Adrenal gland (tissue), 12 donors: ENCODE data around the gene TRAF7. TPM values are rescaled to one million over a fixed set of nuclear protein-coding genes. Genes with fewer than 3 reads are reported as not detected.

Source experiments
- DNase-seq, 7 donors: peaks; one replicate each; pipeline ENCODE4 v3.0.0-alpha.2; 2019 to 2020
- H3K27ac ChIP-seq, 5 donors: fragments of 200-600 bp; sonication (generic) in 4 of 5; 1 replicate in 3 of 5; 2 replicates in 2 of 5; pipeline versions ENCODE4 v1.5.1 to v1.8.0; 2016 to 2020; ENCODE audit warnings: mild to moderate bottlenecking in 1 of 5
- H3K27me3 ChIP-seq: fragments of 200-600 bp; 2 replicates; pipeline ENCODE4 v1.8.0; 2021
- H3K36me3 ChIP-seq, 2 donors: fragments of 200-600 bp; replicated peaks in 1 of 2; 1 replicate in 1 of 2; 2 replicates in 1 of 2; pipeline versions ENCODE4 v1.5.1 to v1.8.0; 2018 to 2022
- H3K4me1 ChIP-seq, 2 donors: fragments of 200-600 bp; replicated peaks in 1 of 2; 1 replicate in 1 of 2; 2 replicates in 1 of 2; pipeline versions ENCODE4 v1.5.1 to v1.8.0; 2018 to 2021
- H3K4me3 ChIP-seq, 4 donors: fragments of 200-600 bp; sonication (generic) in 3 of 4; one replicate each; pipeline ENCODE4 v1.5.1; 2016 to 2018
- H3K9me3 ChIP-seq, 3 donors: fragments of 200-600 bp; sonication (generic) in 1 of 3; replicated peaks in 1 of 3; 1 replicate in 2 of 3; 2 replicates in 1 of 3; pipeline versions ENCODE4 v1.5.1 to v1.8.0; 2016 to 2021
- CTCF ChIP-seq, 6 experiments: fragments of 450-650 bp in 4 of 6; fragments of 200-600 bp in 2 of 6; sonication (generic) in 1 of 6; IDR thresholded peaks; 1 replicate in 5 of 6; 2 replicates in 1 of 6; pipeline versions ENCODE4 v1.5.1 to v1.8.0; 2016 to 2021; ENCODE audit warnings: antibody characterized with exemption in 6 of 6, mild to moderate bottlenecking in 2 of 6, moderate library complexity in 1 of 6
- POLR2A ChIP-seq, 2 donors: fragments of 450-650 bp; IDR thresholded peaks; one replicate each; pipeline ENCODE4 v1.6.1; 2017; ENCODE audit warnings: antibody characterized with exemption in 2 of 2, mild to moderate bottlenecking in 2 of 2, moderate library complexity in 1 of 2
- WGBS, 4 donors: extraction: QIAGEN DNeasy Blood & Tissue Kit in 2 of 4; methylation state at CpG; one replicate each; pipeline versions ENCODE4 v1.1.5 to v1.1.7; 2013 to 2017; 5-methylcytosine and 5-hydroxymethylcytosine counted together
- intact Hi-C, 2 donors: fragments of 100-400 bp; cut with DNase I; formaldehyde crosslinking; loops; one replicate each; pipeline versions ENCODE4 v1.14.1 to v1.15.0; 2022 to 2023
- polyA plus RNA-seq, 3 donors: library from polyadenylated mRNA; stranded (reverse); fragments of 200-250 nt in 2 of 3; fragments of 350-450 nt in 1 of 3; fragmentation: Illumina TruSeq in 1 of 3; extraction: RNeasy Lipid Tissue Mini Kit (QIAGEN cat#74804) in 1 of 3; gene quantifications; one replicate each; pipeline ENCODE4 v1.2.3, GENCODE V29; 2013 to 2014
- total RNA-seq, 9 donors: library from RNA; depleted of rRNA in 4 of 9; stranded (reverse); fragments of >200 nt in 4 of 9; fragments of 120-200 nt in 1 of 9; fragmentation: NEBNext Ultra II Directional in 1 of 9; extraction: Animal tissue kit (Norgen Biotek cat#: 25700) in 1 of 9; gene quantifications; one replicate each; pipeline versions ENCODE4 v1.1.0 to v1.2.4, GENCODE V29; 2013 to 2023
- donor health status: healthy with polysubstance abuse.
- donor health status: Bipolar disorder and iron deficiency.
- donor health status: DM: yes; HTN: yes; CAD: no.
- donor health status: DM: no; HTN: no; CAD: no.
- donor health status: DM: no; HTN: no; CAD: no.
- donor health status: DM: yes; HTN: yes; CAD: no.

The TRAF7 gene
- total and polyA plus RNA-seq, 12 donors: 21.0 to 129 (median 52.2) TPM

DNA sequence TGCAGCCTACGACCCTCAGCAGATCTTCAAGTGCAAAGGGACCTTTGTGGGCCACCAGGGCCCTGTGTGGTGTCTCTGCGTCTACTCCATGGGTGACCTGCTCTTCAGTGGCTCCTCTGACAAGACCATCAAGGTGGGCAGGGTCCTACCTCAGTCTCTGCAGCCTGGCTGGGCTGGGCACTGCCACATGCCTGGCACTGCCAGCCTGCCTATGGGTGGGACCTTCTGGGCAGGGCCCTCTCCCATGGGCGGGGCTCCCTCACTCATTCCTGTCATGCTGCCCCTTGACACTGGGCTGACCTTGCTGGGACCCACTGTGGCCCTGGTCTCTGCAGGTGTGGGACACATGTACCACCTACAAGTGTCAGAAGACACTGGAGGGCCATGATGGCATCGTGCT lies 18.3 kb downstream of the TRAF7 start:
- WGBS, 4 donors: 87 to 98% methylated on average over 4 of the region's 4 CpGs; no CpG with 5 or more reads in 2 of the 4 donors
- no peak for DNase-seq
- peaks cover 0 to 64% of the 10 kb centered on the region in 2 donors for H3K36me3 ChIP-seq

GRCh38 chr16:2174396-2175131 lies 19.0 kb downstream of the TRAF7 start:
- WGBS, 4 donors: 66 to 79% (median 71%) methylated on average over 7 to 21 of the region's 21 CpGs
- H3K27me3 ChIP-seq: no peaks in the 10 kb centered on the region
- no peaks in the 10 kb centered on the region for H3K9me3 ChIP-seq
- intact Hi-C loops: no loop called here
- TF ChIP-seq CTCF (IDR thresholded peaks at IDR 0.05) (no peak), POLR2A (IDR thresholded peaks at IDR 0.05) (no peak)
- peaks cover 0 to 64% of the 10 kb centered on the region in 2 donors for H3K36me3 ChIP-seq
- H3K27ac ChIP-seq: peak overlapping the region in 1 of 5 donors; percentile 57
- H3K4me3 ChIP-seq: no peak overlapping the region
- peaks cover 0 to 6% of the 10 kb centered on the region in 2 donors for H3K4me1 ChIP-seq
- peak; percentile 67 to 89 (median 77) for DNase-seq

More for the DNA sequence above, 18.3 kb downstream of the TRAF7 start:
- TF ChIP-seq POLR2A (IDR thresholded peaks at IDR 0.05) (no peak), CTCF (IDR thresholded peaks at IDR 0.05) (no peak)
- no peaks in the 10 kb centered on the region for H3K9me3 ChIP-seq
- H3K27ac ChIP-seq: peak overlapping the region in 1 of 5 donors; percentile 57
- no peak overlapping the region for H3K4me3 ChIP-seq
- H3K27me3 ChIP-seq: no peaks in the 10 kb centered on the region
- H3K4me1 ChIP-seq: peaks cover 0 to 6% of the 10 kb centered on the region in 2 donors
- intact Hi-C loops: no loop called here

GRCh38 chr16:2175454-2175853 lies 19.9 kb downstream of the TRAF7 start:
- H3K36me3 ChIP-seq: peaks cover 0 to 64% of the 10 kb centered on the region in 2 donors
- no peak overlapping the region for H3K4me3 ChIP-seq
- intact Hi-C loops: no loop called here
- peaks cover 0 to 6% of the 10 kb centered on the region in 2 donors for H3K4me1 ChIP-seq
- peak overlapping the region in 1 of 5 donors; percentile 35 for H3K27ac ChIP-seq
- H3K27me3 ChIP-seq: no peaks in the 10 kb centered on the region
- no peaks in the 10 kb centered on the region for H3K9me3 ChIP-seq
- DNase-seq: no peak
- TF ChIP-seq CTCF (IDR thresholded peaks at IDR 0.05) (no peak), POLR2A (IDR thresholded peaks at IDR 0.05) (no peak)
- 90 to 94% (median 93%) methylated on average over 4 to 10 of the region's 10 CpGs for WGBS, 4 donors

GRCh38 chr16:2176047-2176446 lies 20.5 kb downstream of the TRAF7 start:
- H3K4me3 ChIP-seq: no peak overlapping the region
- no peaks in the 10 kb centered on the region for H3K9me3 ChIP-seq
- no peak for TF ChIP-seq CTCF (IDR thresholded peaks at IDR 0.05)
- no peak for TF ChIP-seq POLR2A (IDR thresholded peaks at IDR 0.05)
- H3K4me1 ChIP-seq: peaks cover 0 to 6% of the 10 kb centered on the region in 2 donors
- H3K36me3 ChIP-seq: peaks cover 0 to 62% of the 10 kb centered on the region in 2 donors
- no peak overlapping the region for H3K27ac ChIP-seq
- 92 to 99% (median 96%) methylated on average over 10 to 23 of the region's 23 CpGs for WGBS, 4 donors
- H3K27me3 ChIP-seq: no peaks in the 10 kb centered on the region
- intact Hi-C loops: no loop called here
- no peak for DNase-seq
